HL-60 (cell line): ENCODE measurements around the gene ASB9.

Experiments
- DNase-seq, 2 experiments: peaks; one replicate each; pipeline ENCODE4 v3.0.0-alpha.2; 2010 to 2020; ENCODE audit warnings: low read depth in 1 of 2, low spot score in 1 of 2
- H3K27ac ChIP-seq: fragments of 250-450 bp; sonication (Bioruptor Pico); replicated peaks from 2 replicates; pipeline ENCODE4 v1.5.1; 2020; ENCODE audit warnings: mild to moderate bottlenecking, moderate library complexity
- H3K27me3 ChIP-seq: fragments of 250-450 bp; sonication (Bioruptor Pico); 2 replicates; pipeline ENCODE4 v1.5.1; 2021; ENCODE audit warnings: mild to moderate bottlenecking, moderate library complexity; ENCODE audit not compliant: insufficient read depth, poor library complexity, severe bottlenecking
- H3K4me3 ChIP-seq: replicated peaks from 2 replicates; pipeline ENCODE4 v1.5.1; 2011; ENCODE audit warnings: mild to moderate bottlenecking, control low read depth, low read length; ENCODE audit not compliant: insufficient read depth
- GABPA ChIP-seq: IDR thresholded peaks from 2 replicates; pipeline ENCODE4 v1.6.1; 2012; ENCODE audit warnings: low read depth
- POLR2AphosphoS5 ChIP-seq: IDR thresholded peaks from 2 replicates; pipeline ENCODE4 v1.6.1; 2012; ENCODE audit warnings: low read depth
- REST ChIP-seq: IDR thresholded peaks from 2 replicates; pipeline ENCODE4 v1.6.1; 2012; ENCODE audit warnings: low read depth; ENCODE audit not compliant: insufficient replicate concordance
- SPI1 ChIP-seq: IDR thresholded peaks from 2 replicates; pipeline ENCODE4 v1.6.1; 2012; ENCODE audit warnings: low read depth, mild to moderate bottlenecking, borderline replicate concordance
- TF ChIP-seq, protein P1 (sequence below): IDR thresholded peaks from one replicate; pipeline ENCODE4 v1.5.1; 2011; ENCODE audit warnings: low read length, control low read depth, inconsistent platforms; ENCODE audit not compliant: insufficient read depth

Gene ASB9

GRCh38 chrX:15301924-15302323 is 32.0 kb upstream of the ASB9 start:
- peak; percentile 34; the same call in 1 of the 2 replicates for TF ChIP-seq POLR2AphosphoS5
- TF ChIP-seq, protein P1, sequence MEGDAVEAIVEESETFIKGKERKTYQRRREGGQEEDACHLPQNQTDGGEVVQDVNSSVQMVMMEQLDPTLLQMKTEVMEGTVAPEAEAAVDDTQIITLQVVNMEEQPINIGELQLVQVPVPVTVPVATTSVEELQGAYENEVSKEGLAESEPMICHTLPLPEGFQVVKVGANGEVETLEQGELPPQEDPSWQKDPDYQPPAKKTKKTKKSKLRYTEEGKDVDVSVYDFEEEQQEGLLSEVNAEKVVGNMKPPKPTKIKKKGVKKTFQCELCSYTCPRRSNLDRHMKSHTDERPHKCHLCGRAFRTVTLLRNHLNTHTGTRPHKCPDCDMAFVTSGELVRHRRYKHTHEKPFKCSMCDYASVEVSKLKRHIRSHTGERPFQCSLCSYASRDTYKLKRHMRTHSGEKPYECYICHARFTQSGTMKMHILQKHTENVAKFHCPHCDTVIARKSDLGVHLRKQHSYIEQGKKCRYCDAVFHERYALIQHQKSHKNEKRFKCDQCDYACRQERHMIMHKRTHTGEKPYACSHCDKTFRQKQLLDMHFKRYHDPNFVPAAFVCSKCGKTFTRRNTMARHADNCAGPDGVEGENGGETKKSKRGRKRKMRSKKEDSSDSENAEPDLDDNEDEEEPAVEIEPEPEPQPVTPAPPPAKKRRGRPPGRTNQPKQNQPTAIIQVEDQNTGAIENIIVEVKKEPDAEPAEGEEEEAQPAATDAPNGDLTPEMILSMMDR, result no peak
- Histone ChIP-seq H3K27ac (peak overlapping the region; percentile 26; the same call in 1 of the 2 replicates), H3K27me3 (no peaks in the 10 kb centered on the region), H3K4me3 (no peak overlapping the region)
- DNase-seq, result peak; percentile 57 to 90

GRCh38 chrX:15299941-15300851 is 30.3 kb upstream of the ASB9 start:
- TF ChIP-seq REST (no peak), GABPA (no peak), SPI1 (no peak), POLR2AphosphoS5 (no peak)
- TF ChIP-seq, protein P1, result no peak
- Histone ChIP-seq H3K4me3 (no peak overlapping the region), H3K27ac (no peak overlapping the region), H3K27me3 (no peaks in the 10 kb centered on the region)
- no peak for DNase-seq

- no peak overlapping the region for H3K4me3 ChIP-seq
- DNase-seq, result no peak
- H3K27me3 ChIP-seq, result no peaks in the 10 kb centered on the region
- H3K27ac ChIP-seq, result no peak overlapping the region
- TF ChIP-seq SPI1 (no peak), REST (no peak), GABPA (no peak), POLR2AphosphoS5 (no peak)
- TF ChIP-seq, protein P1, result no peak
Observed at GRCh38 chrX:15298780-15299179, 28.9 kb upstream of the ASB9 start.

- Histone ChIP-seq H3K27ac (no peak overlapping the region), H3K27me3 (no peaks in the 10 kb centered on the region), H3K4me3 (no peak overlapping the region)
- no peak for DNase-seq
- no peak for TF ChIP-seq GABPA
Observed at GRCh38 chrX:15298201-15298600, 28.3 kb upstream of the ASB9 start.
